ENCODE data around the gene PPP2CA. TPM values are rescaled to one million over a fixed set of nuclear protein-coding genes. Genes with fewer than 3 reads are reported as not detected.

The PPP2CA gene
- total and polyA plus RNA-seq, 2 of the 13 experiments (the other 11 are each of a cell fraction or from before 2014, with no cell fraction given) = 82.4 to 171 TPM

DNA sequence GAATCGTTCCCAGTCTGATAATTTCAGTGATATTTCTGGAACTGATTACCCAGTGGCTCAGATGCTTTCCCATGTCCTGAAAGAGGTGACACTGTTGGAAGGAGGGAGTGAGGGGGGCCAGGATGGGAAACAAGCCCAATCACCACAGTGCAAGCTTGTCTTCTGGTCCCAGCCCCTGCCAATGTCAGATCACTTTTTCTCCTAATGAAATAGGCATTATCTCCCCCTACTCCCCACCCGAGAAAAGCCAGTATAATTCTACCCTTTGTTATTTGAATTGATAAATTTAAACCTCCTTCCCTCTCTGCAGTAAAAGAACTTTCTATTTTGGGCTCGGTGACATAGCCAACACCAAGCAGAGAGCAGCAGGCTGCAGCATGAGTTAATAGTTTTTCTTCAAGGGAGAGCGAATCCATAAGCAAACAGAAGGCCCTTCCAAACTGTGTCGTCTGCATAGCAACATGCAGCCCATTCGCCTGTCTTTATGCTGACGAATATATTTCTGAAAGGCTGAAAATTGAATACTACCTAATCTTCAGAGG, 14.6 kb upstream of the PPP2CA start:
- DNase-seq (ENCODE audit: low spot score) (peak; percentile 44), FAIRE-seq (no peak), ATAC-seq (peak; percentile 65)
- 1% methylated on average over 7 of the region's 7 CpGs for WGBS (ENCODE audit: low lambda C conversion rate)
- in situ Hi-C loops (cut with HindIII; ENCODE audit: extremely low pct_ligation_motif_present, low pct_unique_long_range_greater_than_20kb) = no loop called here
- H3K9me3 ChIP-seq (ENCODE audit: low read length) = no peaks in the 10 kb centered on the region
- H3K27me3 ChIP-seq (ENCODE audit: control insufficient read depth in 1 of 2, insufficient read depth in 2 of 2, low read length in 2 of 2) = no peaks in the 10 kb centered on the region
- H3K27ac ChIP-seq (ENCODE audit: extremely low read length, insufficient read depth, low read length) = no peak overlapping the region
- no peaks in the 10 kb centered on the region for H4K20me1 ChIP-seq (ENCODE audit: insufficient read depth, low read length)
- no peak overlapping the region for H2AFZ ChIP-seq (ENCODE audit: low read length)
- no peaks in the 10 kb centered on the region for H3K79me2 ChIP-seq (ENCODE audit: insufficient read depth, low read length)
- H3K9ac ChIP-seq (ENCODE audit: insufficient read depth, low read depth, low read length) = peak overlapping the region; percentile 35; the same call in 1 of the 2 replicates
- peak overlapping the region in 2 of 3 experiments; percentile 37 to 38; a peak in 2 of 6 replicates for H3K4me3 ChIP-seq (replicated peaks in 1 of 3; ENCODE audit: insufficient read depth in 1 of 3, low read depth in 2 of 3, low read length in 3 of 3)
- peak; percentile 99 for TF ChIP-seq RFXAP (CRISPR knock-in tag; IDR thresholded peaks at IDR 0.05; ENCODE audit: borderline replicate concordance)
- TF ChIP-seq SMYD3 (CRISPR knock-in tag; IDR thresholded peaks at IDR 0.05) = no peak
- peak; percentile 72 for TF ChIP-seq ZNF652 (CRISPR knock-in tag; IDR thresholded peaks at IDR 0.05; ENCODE audit: borderline replicate concordance, low read depth)
- peak; percentile 98 for TF ChIP-seq RFX5 (IDR thresholded peaks at IDR 0.05; ENCODE audit: low read depth, low read length)
- peak; percentile 84 to 90 for TF ChIP-seq MAFK (conservative IDR thresholded peaks at IDR 0.05 in 1 of 2, IDR thresholded peaks at IDR 0.05 in 1 of 2; ENCODE audit: low read length in 2 of 2)
- peak; percentile 80 for TF ChIP-seq MAFF (IDR thresholded peaks at IDR 0.05; ENCODE audit: low read depth, low read length)
- TF ChIP-seq RFXANK (CRISPR knock-in tag; IDR thresholded peaks at IDR 0.05) = peak; percentile 97
- TF ChIP-seq CBFB (CRISPR knock-in tag; IDR thresholded peaks at IDR 0.05) = no peak
- no peak for TF ChIP-seq ZNF777 (CRISPR knock-in tag; IDR thresholded peaks at IDR 0.05)
- H3K36me3 ChIP-seq (replicated peaks in 1 of 2; ENCODE audit: control insufficient read depth in 1 of 2, insufficient read depth in 2 of 2, low read length in 2 of 2) = no peaks in the 10 kb centered on the region
- POLR2A ChIA-PET = no interaction called here
- intact Hi-C loops (cut with micrococcal nuclease; ENCODE audit: unreplicated experiment) = loop anchor here (2.0 to 5.0 kb wide), 2 partner anchors 14 to 47 kb away; partner anchors contain the start of gene PPP2CA
- BruUV-seq (replicated peaks) = no TSS peak
- H3K4me2 ChIP-seq (ENCODE audit: low read depth, low read length) = peak overlapping the region; percentile 70
- H3K4me1 ChIP-seq (ENCODE audit: insufficient read depth, low read length) = peaks cover 44% of the 10 kb centered on the region
- CTCF ChIA-PET (ENCODE audit: low intra/inter-chr PET ratio, low total read pairs) = no interaction called here

DNA sequence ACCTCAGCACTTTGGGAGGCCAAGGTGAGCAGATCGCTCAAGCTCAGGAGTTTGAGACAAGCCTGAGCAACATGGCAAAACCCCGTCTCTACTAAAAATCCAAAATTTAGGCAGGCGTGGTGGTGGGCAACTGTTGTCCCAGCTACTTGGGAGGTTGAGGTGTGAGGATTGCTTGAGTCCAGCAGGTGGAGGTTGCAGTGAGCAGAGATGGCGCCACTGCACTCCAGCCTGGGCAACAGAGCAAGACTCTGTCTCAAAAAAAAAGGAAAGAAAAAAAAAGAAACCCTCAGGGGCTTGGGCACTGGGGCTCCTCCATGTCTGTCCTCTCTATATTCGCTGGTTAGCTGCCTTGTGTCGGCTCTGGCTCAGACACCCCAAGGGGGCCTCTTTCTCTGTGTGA, 10.9 kb upstream of the PPP2CA start:
- Histone ChIP-seq H3K4me3 (replicated peaks in 1 of 3; ENCODE audit: insufficient read depth in 1 of 3, low read depth in 2 of 3, low read length in 3 of 3) (no peak overlapping the region), H3K27ac (ENCODE audit: extremely low read length, insufficient read depth, low read length) (no peak overlapping the region), H3K79me2 (ENCODE audit: insufficient read depth, low read length) (no peaks in the 10 kb centered on the region), H4K20me1 (ENCODE audit: insufficient read depth, low read length) (no peaks in the 10 kb centered on the region), H3K9me3 (ENCODE audit: low read length) (no peaks in the 10 kb centered on the region), H3K4me2 (ENCODE audit: low read depth, low read length) (no peak overlapping the region), H2AFZ (ENCODE audit: low read length) (no peak overlapping the region), H3K27me3 (ENCODE audit: control insufficient read depth in 1 of 2, insufficient read depth in 2 of 2, low read length in 2 of 2) (no peaks in the 10 kb centered on the region; a peak in 1 of 5 replicates), H3K9ac (ENCODE audit: insufficient read depth, low read depth, low read length) (no peak overlapping the region), H3K36me3 (replicated peaks in 1 of 2; ENCODE audit: control insufficient read depth in 1 of 2, insufficient read depth in 2 of 2, low read length in 2 of 2) (no peaks in the 10 kb centered on the region), H3K4me1 (ENCODE audit: insufficient read depth, low read length) (peaks cover 18% of the 10 kb centered on the region)
- no peak for ATAC-seq
- no peak for FAIRE-seq
- POLR2A ChIA-PET = interaction anchor here (0.8 to 1.7 kb wide), 3 partner anchors 8 to 11 kb away, joined by 3 to 9 read pairs (median 4); partner anchors contain the start of gene PPP2CA
- in situ Hi-C loops (cut with HindIII; ENCODE audit: extremely low pct_ligation_motif_present, low pct_unique_long_range_greater_than_20kb) (no loop called here), intact Hi-C loops (cut with micrococcal nuclease; ENCODE audit: unreplicated experiment) (no loop called here)
- DNase-seq (ENCODE audit: low spot score) = no peak
- CTCF ChIA-PET (ENCODE audit: low intra/inter-chr PET ratio, low total read pairs) = no interaction called here
- TF ChIP-seq, protein P1, sequence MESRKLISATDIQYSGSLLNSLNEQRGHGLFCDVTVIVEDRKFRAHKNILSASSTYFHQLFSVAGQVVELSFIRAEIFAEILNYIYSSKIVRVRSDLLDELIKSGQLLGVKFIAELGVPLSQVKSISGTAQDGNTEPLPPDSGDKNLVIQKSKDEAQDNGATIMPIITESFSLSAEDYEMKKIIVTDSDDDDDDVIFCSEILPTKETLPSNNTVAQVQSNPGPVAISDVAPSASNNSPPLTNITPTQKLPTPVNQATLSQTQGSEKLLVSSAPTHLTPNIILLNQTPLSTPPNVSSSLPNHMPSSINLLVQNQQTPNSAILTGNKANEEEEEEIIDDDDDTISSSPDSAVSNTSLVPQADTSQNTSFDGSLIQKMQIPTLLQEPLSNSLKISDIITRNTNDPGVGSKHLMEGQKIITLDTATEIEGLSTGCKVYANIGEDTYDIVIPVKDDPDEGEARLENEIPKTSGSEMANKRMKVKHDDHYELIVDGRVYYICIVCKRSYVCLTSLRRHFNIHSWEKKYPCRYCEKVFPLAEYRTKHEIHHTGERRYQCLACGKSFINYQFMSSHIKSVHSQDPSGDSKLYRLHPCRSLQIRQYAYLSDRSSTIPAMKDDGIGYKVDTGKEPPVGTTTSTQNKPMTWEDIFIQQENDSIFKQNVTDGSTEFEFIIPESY (CRISPR knock-in tag; IDR thresholded peaks at IDR 0.05) = peak; percentile 68; the same call in 1 of the 2 replicates
- TF ChIP-seq, protein P2, sequence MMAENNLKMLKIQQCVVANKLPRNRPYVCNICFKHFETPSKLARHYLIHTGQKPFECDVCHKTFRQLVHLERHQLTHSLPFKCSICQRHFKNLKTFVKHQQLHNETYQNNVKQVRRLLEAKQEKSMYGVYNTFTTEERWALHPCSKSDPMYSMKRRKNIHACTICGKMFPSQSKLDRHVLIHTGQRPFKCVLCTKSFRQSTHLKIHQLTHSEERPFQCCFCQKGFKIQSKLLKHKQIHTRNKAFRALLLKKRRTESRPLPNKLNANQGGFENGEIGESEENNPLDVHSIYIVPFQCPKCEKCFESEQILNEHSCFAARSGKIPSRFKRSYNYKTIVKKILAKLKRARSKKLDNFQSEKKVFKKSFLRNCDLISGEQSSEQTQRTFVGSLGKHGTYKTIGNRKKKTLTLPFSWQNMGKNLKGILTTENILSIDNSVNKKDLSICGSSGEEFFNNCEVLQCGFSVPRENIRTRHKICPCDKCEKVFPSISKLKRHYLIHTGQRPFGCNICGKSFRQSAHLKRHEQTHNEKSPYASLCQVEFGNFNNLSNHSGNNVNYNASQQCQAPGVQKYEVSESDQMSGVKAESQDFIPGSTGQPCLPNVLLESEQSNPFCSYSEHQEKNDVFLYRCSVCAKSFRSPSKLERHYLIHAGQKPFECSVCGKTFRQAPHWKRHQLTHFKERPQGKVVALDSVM (CRISPR knock-in tag; IDR thresholded peaks at IDR 0.05) = 0 out of 2 replicates have a peak, but pooled peaks have one; percentile 47
- TF ChIP-seq ZNF816 (CRISPR knock-in tag; IDR thresholded peaks at IDR 0.05; ENCODE audit: borderline replicate concordance) (no peak), ZNF121 (CRISPR knock-in tag; IDR thresholded peaks at IDR 0.05) (peak; percentile 73)
- BruUV-seq (replicated peaks) = no TSS peak
- WGBS (ENCODE audit: low lambda C conversion rate) = 76% methylated on average over 4 of the region's 6 CpGs

Data from HepG2 (cell line).